ENCODE measurements around the gene CYLD.

The CYLD gene

DNA sequence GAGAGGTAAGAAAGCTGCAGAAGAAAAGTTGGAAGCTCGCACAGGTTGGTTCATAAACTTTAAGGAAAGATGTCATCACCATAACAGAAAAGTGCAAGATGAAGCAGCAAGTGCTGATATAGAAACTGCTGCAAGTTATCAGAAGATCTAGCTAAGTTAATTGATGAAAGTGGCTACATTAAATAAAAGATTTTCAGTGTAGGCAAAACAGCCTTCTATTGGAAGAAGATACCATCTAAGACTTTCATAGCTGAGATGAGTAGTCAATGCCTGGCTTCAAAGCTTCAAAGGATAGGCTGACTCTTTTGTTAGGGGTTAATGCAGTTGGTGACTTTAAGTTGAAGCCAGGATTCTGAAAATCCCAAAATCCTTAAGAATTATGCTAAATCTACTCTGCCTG is 24.0 kb downstream of the CYLD start:
- no peaks in the 10 kb centered on the region for H3K36me3 ChIP-seq
- TF ChIP-seq, protein P1, sequence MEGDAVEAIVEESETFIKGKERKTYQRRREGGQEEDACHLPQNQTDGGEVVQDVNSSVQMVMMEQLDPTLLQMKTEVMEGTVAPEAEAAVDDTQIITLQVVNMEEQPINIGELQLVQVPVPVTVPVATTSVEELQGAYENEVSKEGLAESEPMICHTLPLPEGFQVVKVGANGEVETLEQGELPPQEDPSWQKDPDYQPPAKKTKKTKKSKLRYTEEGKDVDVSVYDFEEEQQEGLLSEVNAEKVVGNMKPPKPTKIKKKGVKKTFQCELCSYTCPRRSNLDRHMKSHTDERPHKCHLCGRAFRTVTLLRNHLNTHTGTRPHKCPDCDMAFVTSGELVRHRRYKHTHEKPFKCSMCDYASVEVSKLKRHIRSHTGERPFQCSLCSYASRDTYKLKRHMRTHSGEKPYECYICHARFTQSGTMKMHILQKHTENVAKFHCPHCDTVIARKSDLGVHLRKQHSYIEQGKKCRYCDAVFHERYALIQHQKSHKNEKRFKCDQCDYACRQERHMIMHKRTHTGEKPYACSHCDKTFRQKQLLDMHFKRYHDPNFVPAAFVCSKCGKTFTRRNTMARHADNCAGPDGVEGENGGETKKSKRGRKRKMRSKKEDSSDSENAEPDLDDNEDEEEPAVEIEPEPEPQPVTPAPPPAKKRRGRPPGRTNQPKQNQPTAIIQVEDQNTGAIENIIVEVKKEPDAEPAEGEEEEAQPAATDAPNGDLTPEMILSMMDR (IDR thresholded peaks at IDR 0.05; ENCODE audit: low read depth, low read length): no peak
- no peaks in the 10 kb centered on the region for H3K27me3 ChIP-seq
- DNase-seq: no peak
- no peaks in the 10 kb centered on the region for H3K4me1 ChIP-seq
- no peak overlapping the region for H3K4me3 ChIP-seq (ENCODE audit: low read depth, low read length)
- peaks cover 3% of the 10 kb centered on the region; the same call in 1 of the 2 replicates for H3K9me3 ChIP-seq

DNA sequence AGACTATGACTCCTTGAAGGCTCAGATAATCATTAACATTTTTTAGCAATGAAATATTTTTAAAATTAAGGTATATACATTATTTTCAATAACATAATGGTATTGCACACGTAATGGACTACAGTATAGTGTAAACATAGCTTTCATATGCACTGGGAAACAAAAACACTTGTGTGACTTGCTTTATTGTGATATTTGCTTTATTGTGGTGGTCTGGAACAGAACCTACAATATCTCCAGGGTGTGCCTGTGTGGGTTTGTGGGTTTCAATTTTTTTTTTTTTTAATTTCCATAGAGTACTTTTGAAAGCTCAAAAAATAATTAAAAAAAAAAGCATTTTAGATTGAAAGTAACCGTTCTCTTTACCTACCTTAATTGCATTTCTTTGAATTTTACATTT is 25.3 kb downstream of the CYLD start:
- Histone ChIP-seq H3K9me3 (peaks cover 3% of the 10 kb centered on the region; the same call in 1 of the 2 replicates), H3K4me3 (ENCODE audit: low read depth, low read length) (no peak overlapping the region), H3K4me1 (no peaks in the 10 kb centered on the region), H3K36me3 (no peaks in the 10 kb centered on the region), H3K27me3 (no peaks in the 10 kb centered on the region)
- TF ChIP-seq, protein P1 (IDR thresholded peaks at IDR 0.05; ENCODE audit: low read depth, low read length): no peak
- DNase-seq: no peak

DNA sequence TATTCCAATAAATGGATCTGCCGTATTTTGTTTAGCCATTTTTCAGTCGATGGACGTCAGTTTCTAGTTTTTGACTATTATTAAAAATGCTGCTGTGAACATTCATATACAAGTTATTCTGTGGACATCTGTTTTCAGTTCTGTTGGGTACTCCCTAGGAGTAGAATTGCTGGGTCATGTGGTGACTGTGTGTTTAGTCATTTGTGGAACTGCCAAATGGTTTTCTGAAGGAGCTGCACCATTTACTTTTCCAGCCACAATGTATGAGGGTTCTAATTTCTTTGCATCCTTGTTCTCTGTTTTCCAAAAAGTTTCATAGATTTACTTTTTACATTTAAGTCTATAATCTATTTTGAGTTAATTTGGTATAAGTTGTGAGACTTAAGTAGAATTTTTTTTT is 29.5 kb downstream of the CYLD start:
- TF ChIP-seq, protein P1 (IDR thresholded peaks at IDR 0.05; ENCODE audit: low read depth, low read length): no peak
- Histone ChIP-seq H3K9me3 (0 out of 2 replicates have a peak, but pooled peaks cover 3% of the 10 kb centered on the region), H3K36me3 (no peaks in the 10 kb centered on the region), H3K4me3 (ENCODE audit: low read depth, low read length) (no peak overlapping the region), H3K4me1 (no peaks in the 10 kb centered on the region), H3K27me3 (no peaks in the 10 kb centered on the region)
- DNase-seq: no peak

DNA sequence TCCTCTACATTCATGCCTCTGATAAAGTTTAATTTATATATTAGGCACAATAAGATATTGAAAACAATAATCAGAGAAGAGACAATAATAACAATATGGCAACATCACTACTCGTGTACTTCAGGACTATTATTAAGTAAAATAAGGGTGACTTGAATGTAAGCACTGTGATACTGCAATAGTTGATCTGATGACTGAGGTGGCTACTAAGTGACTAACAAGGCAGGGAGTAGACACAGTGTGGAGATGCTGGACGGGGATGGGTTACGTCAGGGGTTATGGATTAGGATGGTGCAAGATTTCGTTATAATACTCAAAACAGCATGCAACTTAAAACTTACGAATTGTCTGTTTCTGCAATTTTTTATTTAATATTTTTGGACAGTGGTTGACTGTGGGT is 32.5 kb downstream of the CYLD start:
- Histone ChIP-seq H3K4me1 (no peaks in the 10 kb centered on the region), H3K9me3 (no peaks in the 10 kb centered on the region), H3K4me3 (ENCODE audit: low read depth, low read length) (no peak overlapping the region), H3K27me3 (no peaks in the 10 kb centered on the region), H3K36me3 (no peaks in the 10 kb centered on the region)
- no peak for DNase-seq
- TF ChIP-seq, protein P1 (IDR thresholded peaks at IDR 0.05; ENCODE audit: low read depth, low read length): no peak

DNA sequence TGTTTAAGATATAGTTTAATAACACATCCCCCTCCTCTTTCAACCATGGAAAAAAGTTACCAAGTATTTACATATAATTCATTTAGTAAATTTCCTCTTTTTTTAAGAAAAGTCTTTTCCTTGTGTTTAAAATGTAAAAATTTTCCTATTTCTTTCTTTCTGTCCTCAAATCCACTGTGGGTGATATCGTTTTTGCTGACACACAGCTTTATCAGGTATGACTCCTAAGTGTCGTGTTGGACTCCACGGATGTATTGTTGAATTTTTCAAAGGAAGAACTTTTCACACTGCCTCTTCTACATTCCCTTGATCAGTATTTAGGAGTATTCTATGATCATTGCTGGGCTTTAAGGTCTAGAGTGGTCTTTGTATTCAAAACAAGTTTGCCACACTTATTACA is 33.1 kb downstream of the CYLD start:
- no peak for DNase-seq
- no peaks in the 10 kb centered on the region for H3K36me3 ChIP-seq
- H3K27me3 ChIP-seq: no peaks in the 10 kb centered on the region
- no peaks in the 10 kb centered on the region for H3K4me1 ChIP-seq
- no peak overlapping the region for H3K4me3 ChIP-seq (ENCODE audit: low read depth, low read length)
- no peaks in the 10 kb centered on the region for H3K9me3 ChIP-seq
- TF ChIP-seq, protein P1 (IDR thresholded peaks at IDR 0.05; ENCODE audit: low read depth, low read length): no peak

DNA sequence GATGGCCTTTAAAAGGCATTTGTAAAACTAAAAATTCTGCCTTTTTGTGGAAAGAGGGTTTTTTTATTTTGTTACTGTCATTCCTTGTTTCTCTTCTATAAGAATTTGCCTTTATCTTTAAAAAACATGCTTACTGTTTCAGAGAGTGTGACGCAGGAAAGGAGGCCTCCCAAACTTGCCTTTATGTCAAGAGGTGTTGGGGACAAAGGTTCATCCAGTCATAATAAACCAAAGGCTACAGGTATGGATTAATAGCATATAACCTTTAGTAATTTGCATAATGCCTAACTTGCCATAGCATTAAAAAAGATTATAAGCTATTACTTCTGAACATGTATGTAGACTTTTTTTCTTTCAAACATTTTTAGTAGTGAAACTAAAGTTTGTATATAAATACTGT is 34.2 kb downstream of the CYLD start:
- Histone ChIP-seq H3K9me3 (no peaks in the 10 kb centered on the region), H3K27me3 (no peaks in the 10 kb centered on the region), H3K36me3 (no peaks in the 10 kb centered on the region), H3K4me1 (no peaks in the 10 kb centered on the region), H3K4me3 (ENCODE audit: low read depth, low read length) (no peak overlapping the region)
- TF ChIP-seq, protein P1 (IDR thresholded peaks at IDR 0.05; ENCODE audit: low read depth, low read length): no peak
- DNase-seq: no peak

Measured in BE2C (cell line).